ENCODE results near the gene LCN9. TPM values are rescaled to one million over a fixed set of nuclear protein-coding genes. Genes with fewer than 3 reads are reported as not detected.

Gene LCN9
- total RNA-seq, 2 experiments from 2014 or later, result not detected

- H3K27ac Mint-ChIP-seq, result no peak overlapping the region
- no peak for ATAC-seq
- CTCF ChIA-PET, result interaction anchor here (0.6 kb wide), 1 partner anchor 467 kb away, joined by 4 read pairs; no protein-coding TSS in a partner anchor
Measured at GRCh38 chr9:135703726-135704125, 40.6 kb downstream of the LCN9 start.

DNA sequence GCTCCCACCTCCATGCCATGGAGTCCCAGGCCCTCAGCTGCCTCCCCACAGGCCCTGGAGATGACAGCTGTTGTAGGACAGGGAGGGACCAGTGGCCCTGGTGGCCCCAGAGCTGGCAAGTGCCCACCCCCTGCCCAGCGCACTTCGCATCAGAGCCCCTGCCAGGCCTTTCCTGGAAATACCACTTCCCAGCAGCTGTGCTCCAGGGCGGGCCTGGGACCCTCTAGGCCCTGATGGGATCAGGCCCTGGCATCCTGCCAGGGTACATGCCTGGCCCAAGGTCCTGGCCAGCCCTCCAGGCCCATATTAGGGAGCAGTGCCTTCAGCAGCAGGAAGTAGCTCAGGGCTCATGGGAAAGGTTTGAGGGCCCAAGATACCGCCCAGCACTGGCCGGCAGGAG, 41.4 kb downstream of the LCN9 start:
- no peaks in the 10 kb centered on the region for H3K4me1 Mint-ChIP-seq
- no peaks in the 10 kb centered on the region for H3K27me3 Mint-ChIP-seq
- no peaks in the 10 kb centered on the region for H3K36me3 Mint-ChIP-seq
- CTCF ChIA-PET, result interaction anchor here (0.6 kb wide), 1 partner anchor 466 kb away, joined by 4 read pairs; no protein-coding TSS in a partner anchor
- no peaks in the 10 kb centered on the region for H3K9me3 Mint-ChIP-seq (ENCODE audit: low read depth)
- ATAC-seq, result no peak
- H3K4me3 Mint-ChIP-seq, result no peak overlapping the region
- DNase-seq, result no peak
- no peak overlapping the region for H3K27ac Mint-ChIP-seq

More at GRCh38 chr9:135703726-135704125, 40.6 kb downstream of the LCN9 start:
- H3K27me3 Mint-ChIP-seq, result no peaks in the 10 kb centered on the region
- H3K36me3 Mint-ChIP-seq, result no peaks in the 10 kb centered on the region
- DNase-seq, result no peak
- H3K4me3 Mint-ChIP-seq, result no peak overlapping the region
- no peaks in the 10 kb centered on the region for H3K4me1 Mint-ChIP-seq
- no peaks in the 10 kb centered on the region for H3K9me3 Mint-ChIP-seq (ENCODE audit: low read depth)

DNA sequence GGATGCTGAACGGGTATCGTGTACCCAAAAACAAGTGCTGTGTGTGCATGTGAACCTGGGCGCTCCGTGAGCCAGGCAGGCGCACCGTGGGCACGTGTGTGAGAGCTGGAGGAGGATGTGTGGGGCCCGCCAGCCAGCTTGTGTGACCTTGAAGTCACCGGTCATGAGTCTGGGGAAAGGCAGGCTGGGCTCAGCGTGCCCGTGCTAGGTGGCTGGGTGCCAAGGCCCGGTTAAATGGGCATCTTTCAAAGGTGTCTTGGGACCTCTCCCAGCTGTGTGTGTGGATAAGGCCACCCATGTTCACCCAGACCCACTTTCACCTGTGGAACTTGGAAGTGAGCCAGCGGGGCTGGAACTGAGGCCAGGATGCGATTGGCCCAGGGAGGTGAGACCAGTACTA, 42.3 kb downstream of the LCN9 start:
- H3K27me3 Mint-ChIP-seq, result no peaks in the 10 kb centered on the region
- CTCF ChIA-PET, result no interaction called here
- no peak overlapping the region for H3K27ac Mint-ChIP-seq
- H3K36me3 Mint-ChIP-seq, result no peaks in the 10 kb centered on the region
- DNase-seq (no peak), ATAC-seq (no peak)
- no peaks in the 10 kb centered on the region for H3K4me1 Mint-ChIP-seq
- H3K9me3 Mint-ChIP-seq (ENCODE audit: low read depth), result no peaks in the 10 kb centered on the region
- H3K4me3 Mint-ChIP-seq, result no peak overlapping the region

DNA sequence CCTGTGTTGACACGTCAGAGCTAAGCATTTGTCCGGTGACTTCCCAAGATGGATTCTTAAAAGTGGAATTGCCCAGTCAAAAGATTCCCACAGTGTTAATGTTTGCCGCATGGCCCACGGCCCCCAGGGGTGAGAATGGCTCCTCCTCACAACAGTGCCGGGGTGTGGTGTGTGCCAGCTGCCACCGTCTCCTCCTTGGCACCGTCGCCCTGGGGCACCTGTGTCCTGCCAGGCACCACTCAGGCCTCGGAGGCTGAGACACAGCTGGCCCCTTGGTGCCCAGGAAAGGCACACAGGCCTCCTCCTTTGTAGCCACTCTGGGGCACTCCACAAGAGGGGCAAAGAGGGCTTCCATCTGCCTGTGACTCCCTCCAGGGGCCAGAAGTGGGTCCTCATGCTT, 43.2 kb downstream of the LCN9 start:
- ATAC-seq, result no peak
- Mint-ChIP-seq H3K4me3 (no peak overlapping the region), H3K4me1 (no peaks in the 10 kb centered on the region), H3K27ac (no peak overlapping the region), H3K27me3 (peaks cover 3% of the 10 kb centered on the region), H3K36me3 (no peaks in the 10 kb centered on the region), H3K9me3 (ENCODE audit: low read depth) (no peaks in the 10 kb centered on the region)
- DNase-seq, result no peak
- CTCF ChIA-PET, result no interaction called here

- Mint-ChIP-seq H3K4me3 (no peak overlapping the region), H3K27me3 (peaks cover 7% of the 10 kb centered on the region), H3K27ac (no peak overlapping the region), H3K9me3 (ENCODE audit: low read depth) (no peaks in the 10 kb centered on the region), H3K4me1 (no peaks in the 10 kb centered on the region), H3K36me3 (no peaks in the 10 kb centered on the region)
- CTCF ChIA-PET, result no interaction called here
- DNase-seq (no peak), ATAC-seq (no peak)
Measured at GRCh38 chr9:135707252-135708138, 44.4 kb downstream of the LCN9 start.

DNA sequence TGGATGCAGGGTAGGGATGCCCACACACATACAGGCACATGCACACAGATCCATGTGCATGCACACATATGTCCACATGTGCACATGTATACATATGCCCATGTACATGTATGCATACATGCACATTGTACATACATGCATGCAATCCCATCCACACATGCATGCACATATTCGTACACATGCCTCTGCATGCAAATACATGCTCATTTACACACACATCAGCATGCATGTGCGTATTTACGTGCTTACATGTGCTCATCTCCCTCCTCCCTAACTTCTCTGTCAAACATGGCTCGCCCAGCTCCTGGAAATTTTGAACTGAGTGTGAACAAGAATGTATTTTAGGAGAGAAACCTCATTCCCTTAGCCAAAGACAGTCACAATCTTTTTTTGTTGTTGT, 45.1 kb downstream of the LCN9 start:
- DNase-seq, result no peak
- peaks cover 10% of the 10 kb centered on the region for H3K27me3 Mint-ChIP-seq
- H3K4me3 Mint-ChIP-seq, result no peak overlapping the region
- CTCF ChIA-PET, result no interaction called here
- no peaks in the 10 kb centered on the region for H3K9me3 Mint-ChIP-seq (ENCODE audit: low read depth)
- ATAC-seq, result no peak
- no peaks in the 10 kb centered on the region for H3K36me3 Mint-ChIP-seq
- no peaks in the 10 kb centered on the region for H3K4me1 Mint-ChIP-seq
- H3K27ac Mint-ChIP-seq, result no peak overlapping the region

DNA sequence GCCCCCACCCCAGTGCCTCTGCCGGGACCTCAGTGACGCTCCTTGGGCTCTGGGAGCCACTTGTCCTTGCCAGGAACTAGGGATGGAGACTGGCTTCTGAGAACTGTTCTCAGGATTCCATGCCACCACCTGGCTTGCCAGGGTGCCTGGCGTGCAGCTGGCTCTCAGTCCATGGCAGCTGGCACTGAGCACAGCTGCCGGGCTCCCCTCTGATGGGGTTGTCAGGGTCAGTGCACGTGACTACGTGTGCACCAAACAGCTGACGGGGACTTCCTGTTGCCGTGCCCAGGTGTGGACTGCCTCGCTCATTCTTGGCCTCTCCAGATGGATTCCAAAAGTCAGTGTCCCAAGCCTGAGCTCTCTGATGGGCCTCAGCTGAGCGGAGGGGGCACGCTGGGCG, 48.3 kb downstream of the LCN9 start:
- CTCF ChIA-PET, result no interaction called here
- Mint-ChIP-seq H3K4me1 (peaks cover 1% of the 10 kb centered on the region), H3K9me3 (ENCODE audit: low read depth) (no peaks in the 10 kb centered on the region), H3K36me3 (no peaks in the 10 kb centered on the region), H3K27me3 (peaks cover 28% of the 10 kb centered on the region), H3K4me3 (no peak overlapping the region), H3K27ac (no peak overlapping the region)
- ATAC-seq, result no peak
- DNase-seq, result no peak

DNA sequence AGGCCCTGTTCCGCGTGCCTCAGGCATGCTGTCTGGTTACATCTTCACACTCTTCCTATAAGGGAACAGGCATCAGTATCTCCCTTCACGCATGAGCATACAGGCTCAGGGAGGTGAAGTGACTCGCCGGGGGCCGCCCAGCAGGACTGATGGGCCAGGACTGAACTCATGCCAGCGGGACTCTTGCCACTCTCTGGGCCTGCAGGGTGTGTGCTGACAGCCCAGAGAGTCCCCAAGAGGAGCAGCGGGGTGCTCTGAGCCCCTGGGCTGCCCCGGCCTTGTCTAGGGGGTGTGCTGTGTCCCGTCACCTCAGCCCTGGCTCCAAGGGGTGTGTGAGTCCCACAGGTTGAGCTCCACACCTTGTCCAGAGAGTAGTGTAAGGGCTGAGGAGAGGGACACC, 48.8 kb downstream of the LCN9 start:
- no peak for DNase-seq
- Mint-ChIP-seq H3K4me1 (peaks cover 1% of the 10 kb centered on the region), H3K36me3 (no peaks in the 10 kb centered on the region), H3K9me3 (ENCODE audit: low read depth) (no peaks in the 10 kb centered on the region), H3K4me3 (no peak overlapping the region), H3K27me3 (peaks cover 31% of the 10 kb centered on the region), H3K27ac (no peak overlapping the region)
- ATAC-seq, result no peak
- CTCF ChIA-PET, result no interaction called here

- DNase-seq, result no peak
- CTCF ChIA-PET, result no interaction called here
- H3K9me3 Mint-ChIP-seq (ENCODE audit: low read depth), result no peaks in the 10 kb centered on the region
- no peak overlapping the region for H3K4me3 Mint-ChIP-seq
- H3K27ac Mint-ChIP-seq, result no peak overlapping the region
- no peak for ATAC-seq
- peaks cover 1% of the 10 kb centered on the region for H3K4me1 Mint-ChIP-seq
- peaks cover 32% of the 10 kb centered on the region for H3K27me3 Mint-ChIP-seq
- no peaks in the 10 kb centered on the region for H3K36me3 Mint-ChIP-seq
Measured at GRCh38 chr9:135712613-135713295, 49.6 kb downstream of the LCN9 start.

DNA sequence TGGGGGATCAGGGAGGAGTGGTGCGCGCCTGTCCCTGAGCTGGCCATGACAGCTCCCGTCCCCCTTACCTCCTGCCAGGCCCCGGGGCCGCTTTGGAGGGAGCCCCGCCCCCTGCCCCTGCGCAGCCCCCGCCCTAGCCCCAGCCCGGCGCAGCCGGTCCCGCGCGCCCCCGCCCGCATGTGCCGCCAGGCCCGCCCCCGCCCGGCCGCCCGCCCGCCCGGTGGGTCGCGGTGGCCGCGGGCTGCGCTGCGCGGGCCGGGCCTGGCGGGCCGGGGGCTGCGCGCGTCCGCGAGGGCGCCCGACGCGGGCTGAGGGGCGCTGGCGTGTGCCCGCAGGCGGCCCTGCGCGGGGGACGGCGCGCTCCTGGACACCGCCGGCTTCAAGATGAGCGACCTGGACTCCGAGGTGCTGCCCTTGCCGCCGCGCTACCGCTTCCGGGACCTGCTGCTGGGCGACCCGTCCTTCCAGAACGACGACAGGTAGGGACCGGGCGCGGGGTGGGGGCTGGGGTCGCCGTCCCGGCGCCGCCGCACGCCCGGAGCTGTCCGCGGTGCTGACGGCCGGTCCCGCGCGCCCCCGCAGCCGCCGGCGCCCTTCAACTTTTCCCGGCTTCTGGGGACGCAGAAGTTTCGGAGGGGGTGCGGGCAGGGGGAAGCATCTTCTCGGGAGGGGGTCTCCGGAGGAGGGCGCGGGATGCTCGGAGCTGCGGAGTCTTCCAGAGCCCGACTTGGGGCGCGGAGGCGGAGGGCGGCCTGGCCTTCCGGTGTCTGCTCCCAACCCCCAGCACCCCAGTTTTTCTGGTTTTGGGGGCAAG, 51.3 kb downstream of the LCN9 start:
- DNase-seq (no peak), ATAC-seq (no peak)
- H3K9me3 Mint-ChIP-seq (ENCODE audit: low read depth), result no peaks in the 10 kb centered on the region
- no peak overlapping the region for H3K4me3 Mint-ChIP-seq
- H3K4me1 Mint-ChIP-seq, result peaks cover 1% of the 10 kb centered on the region
- peaks cover 32% of the 10 kb centered on the region for H3K27me3 Mint-ChIP-seq
- CTCF ChIA-PET, result no interaction called here
- H3K36me3 Mint-ChIP-seq, result no peaks in the 10 kb centered on the region
- H3K27ac Mint-ChIP-seq, result no peak overlapping the region

GRCh38 chr9:135715056-135715595, 52.0 kb downstream of the LCN9 start:
- CTCF ChIA-PET, result interaction anchor here (0.8 kb wide), 1 partner anchor 21 kb away, joined by 3 read pairs; no protein-coding TSS in a partner anchor
- DNase-seq, result no peak
- H3K4me3 Mint-ChIP-seq, result no peak overlapping the region

DNA sequence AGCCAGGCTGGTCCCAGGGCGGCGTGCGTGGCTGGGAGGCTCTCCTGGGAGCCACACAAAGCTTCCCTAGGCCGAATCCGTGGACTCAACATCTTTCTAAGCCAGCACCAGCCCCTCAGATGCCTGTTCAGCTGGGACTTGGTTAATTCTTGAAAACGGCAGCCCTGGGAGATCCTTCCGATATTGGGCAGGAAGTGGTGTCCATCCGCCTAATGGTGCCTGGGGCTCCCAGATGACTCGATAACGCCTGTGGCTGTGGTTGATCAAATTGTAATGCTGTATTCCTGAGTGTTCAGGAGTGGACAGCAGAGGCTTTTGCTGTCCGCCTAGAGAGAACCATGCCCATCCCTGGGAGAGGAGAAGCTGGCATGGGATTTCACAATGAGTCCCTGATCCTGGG, 52.9 kb downstream of the LCN9 start:
- Mint-ChIP-seq H3K27ac (no peak overlapping the region), H3K4me1 (peaks cover 1% of the 10 kb centered on the region), H3K36me3 (no peaks in the 10 kb centered on the region), H3K27me3 (peaks cover 29% of the 10 kb centered on the region), H3K9me3 (ENCODE audit: low read depth) (no peaks in the 10 kb centered on the region), H3K4me3 (no peak overlapping the region)
- DNase-seq, result no peak
- ATAC-seq, result no peak
- CTCF ChIA-PET, result interaction anchor here (0.8 kb wide), 1 partner anchor 22 kb away, joined by 3 read pairs; no protein-coding TSS in a partner anchor

More at GRCh38 chr9:135715056-135715595, 52.0 kb downstream of the LCN9 start:
- ATAC-seq, result no peak
- H3K27ac Mint-ChIP-seq, result no peak overlapping the region
- no peaks in the 10 kb centered on the region for H3K9me3 Mint-ChIP-seq (ENCODE audit: low read depth)
- H3K4me1 Mint-ChIP-seq, result peaks cover 1% of the 10 kb centered on the region
- peaks cover 32% of the 10 kb centered on the region for H3K27me3 Mint-ChIP-seq
- no peaks in the 10 kb centered on the region for H3K36me3 Mint-ChIP-seq
